ENCODE measurements around the gene PPT1. TPM values are rescaled to one million over a fixed set of nuclear protein-coding genes. Genes with fewer than 3 reads are reported as not detected.
A peak's percentile ranks its signal among the peaks of the same experiment; 100 is the strongest.
"Not testable (repeated sequence)": the region's sequence is repeated elsewhere in the genome, so short reads cannot be mapped to it uniquely, and the experiment has no call there.

The PPT1 gene
- total RNA-seq, 1 experiment from 2014 or later: 107 TPM

DNA sequence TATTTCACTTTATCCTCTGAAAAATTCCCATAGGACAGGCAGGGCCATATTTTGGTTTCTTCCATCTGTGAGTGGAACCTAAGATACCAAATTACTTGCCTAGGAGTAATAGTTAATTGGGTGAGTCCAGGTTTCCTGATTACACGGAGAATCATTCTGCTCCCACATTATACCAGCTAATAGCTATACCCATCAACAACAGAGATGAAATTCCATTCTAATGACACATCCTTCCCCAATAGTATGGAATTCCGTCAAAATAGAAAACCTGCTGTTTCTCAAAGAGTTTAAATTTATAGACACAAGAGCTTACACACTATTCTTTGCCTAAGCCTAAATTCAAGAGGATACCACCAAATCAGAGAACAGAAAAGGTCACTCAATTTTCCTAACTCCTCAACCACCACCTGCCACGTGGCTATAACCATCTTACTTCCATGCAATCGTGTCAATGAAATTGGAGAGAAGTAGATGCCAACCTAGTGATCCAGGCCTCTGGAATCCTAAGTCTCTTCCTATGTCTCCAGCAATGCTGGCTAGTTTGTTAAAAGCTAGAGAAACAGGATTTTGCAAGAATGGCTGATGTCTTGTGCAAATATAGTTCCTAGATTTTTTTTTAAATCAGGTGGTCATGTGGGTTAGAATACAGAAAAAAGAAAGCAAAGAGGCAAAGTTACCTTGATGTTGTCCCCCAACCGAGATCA, 6.2 kb downstream of the PPT1 start (continued):
- TF ChIP-seq STAT6 (CRISPR knock-in tag; conservative IDR thresholded peaks at IDR 0.05; ENCODE audit: low read depth) (no peak), CREB1 (CRISPR knock-in tag; IDR thresholded peaks at IDR 0.05) (no peak), HMGA2 (CRISPR knock-in tag; IDR thresholded peaks at IDR 0.05) (no peak), USF1 (CRISPR knock-in tag; IDR thresholded peaks at IDR 0.05) (no peak), PRRX2 (CRISPR knock-in tag; IDR thresholded peaks at IDR 0.05) (no peak), TEAD4 (CRISPR knock-in tag; IDR thresholded peaks at IDR 0.05) (no peak), NR1H2 (CRISPR knock-in tag; IDR thresholded peaks at IDR 0.05) (no peak), RELA (CRISPR knock-in tag; IDR thresholded peaks at IDR 0.05; ENCODE audit: borderline replicate concordance) (no peak)
- TF ChIP-seq, protein P1, sequence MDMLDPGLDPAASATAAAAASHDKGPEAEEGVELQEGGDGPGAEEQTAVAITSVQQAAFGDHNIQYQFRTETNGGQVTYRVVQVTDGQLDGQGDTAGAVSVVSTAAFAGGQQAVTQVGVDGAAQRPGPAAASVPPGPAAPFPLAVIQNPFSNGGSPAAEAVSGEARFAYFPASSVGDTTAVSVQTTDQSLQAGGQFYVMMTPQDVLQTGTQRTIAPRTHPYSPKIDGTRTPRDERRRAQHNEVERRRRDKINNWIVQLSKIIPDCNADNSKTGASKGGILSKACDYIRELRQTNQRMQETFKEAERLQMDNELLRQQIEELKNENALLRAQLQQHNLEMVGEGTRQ (CRISPR knock-in tag; IDR thresholded peaks at IDR 0.05): no peak

GRCh38 chr1:40084750-40085149, 12.3 kb downstream of the PPT1 start:
- POLR2A ChIA-PET; H3K4me1 Mint-ChIP-seq; H3K4me3 Mint-ChIP-seq; ATAC-seq; H3K27ac Mint-ChIP-seq; H3K9me3 Mint-ChIP-seq; H3K27me3 Mint-ChIP-seq (ENCODE audit: low read depth): not testable (repeated sequence)
- CTCF ChIA-PET: interaction anchor here (0.7 to 5.1 kb wide), 10 partner anchors 9 to 320 kb away, joined by 3 to 45 read pairs (median 4); partner anchors contain the start of gene BMP8B
- DNase-seq (ENCODE audit: low spot score): peak; percentile 77
- H3K36me3 Mint-ChIP-seq: peaks cover 48% of the 10 kb centered on the region
- peak; percentile 74 for TF ChIP-seq CTCF (IDR thresholded peaks at IDR 0.05)

GRCh38 chr1:40081871-40082270, 15.2 kb downstream of the PPT1 start:
- no peak for ATAC-seq
- Mint-ChIP-seq H3K36me3 (peaks cover 45% of the 10 kb centered on the region), H3K9me3 (no peaks in the 10 kb centered on the region)

More at GRCh38 chr1:40081871-40082270, 15.2 kb downstream of the PPT1 start:
- TF ChIP-seq, protein P2, sequence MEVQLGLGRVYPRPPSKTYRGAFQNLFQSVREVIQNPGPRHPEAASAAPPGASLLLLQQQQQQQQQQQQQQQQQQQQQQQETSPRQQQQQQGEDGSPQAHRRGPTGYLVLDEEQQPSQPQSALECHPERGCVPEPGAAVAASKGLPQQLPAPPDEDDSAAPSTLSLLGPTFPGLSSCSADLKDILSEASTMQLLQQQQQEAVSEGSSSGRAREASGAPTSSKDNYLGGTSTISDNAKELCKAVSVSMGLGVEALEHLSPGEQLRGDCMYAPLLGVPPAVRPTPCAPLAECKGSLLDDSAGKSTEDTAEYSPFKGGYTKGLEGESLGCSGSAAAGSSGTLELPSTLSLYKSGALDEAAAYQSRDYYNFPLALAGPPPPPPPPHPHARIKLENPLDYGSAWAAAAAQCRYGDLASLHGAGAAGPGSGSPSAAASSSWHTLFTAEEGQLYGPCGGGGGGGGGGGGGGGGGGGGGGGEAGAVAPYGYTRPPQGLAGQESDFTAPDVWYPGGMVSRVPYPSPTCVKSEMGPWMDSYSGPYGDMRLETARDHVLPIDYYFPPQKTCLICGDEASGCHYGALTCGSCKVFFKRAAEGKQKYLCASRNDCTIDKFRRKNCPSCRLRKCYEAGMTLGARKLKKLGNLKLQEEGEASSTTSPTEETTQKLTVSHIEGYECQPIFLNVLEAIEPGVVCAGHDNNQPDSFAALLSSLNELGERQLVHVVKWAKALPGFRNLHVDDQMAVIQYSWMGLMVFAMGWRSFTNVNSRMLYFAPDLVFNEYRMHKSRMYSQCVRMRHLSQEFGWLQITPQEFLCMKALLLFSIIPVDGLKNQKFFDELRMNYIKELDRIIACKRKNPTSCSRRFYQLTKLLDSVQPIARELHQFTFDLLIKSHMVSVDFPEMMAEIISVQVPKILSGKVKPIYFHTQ (CRISPR knock-in tag; IDR thresholded peaks at IDR 0.05): no peak
- Mint-ChIP-seq H3K27me3 (ENCODE audit: low read depth) (no peaks in the 10 kb centered on the region), H3K27ac (no peak overlapping the region), H3K4me1 (no peaks in the 10 kb centered on the region), H3K4me3 (no peak overlapping the region)
- CTCF ChIA-PET: interaction anchor here (1.3 to 2.2 kb wide), 2 partner anchors 229 to 257 kb away, joined by 3 to 21 read pairs; no protein-coding TSS in a partner anchor
- no peak for DNase-seq (ENCODE audit: low spot score)
- POLR2A ChIA-PET: no interaction called here
